ENCODE measurements around the gene EID1. TPM values are rescaled to one million over a fixed set of nuclear protein-coding genes. Genes with fewer than 3 reads are reported as not detected.

EID1 gene
- total and polyA plus RNA-seq, 2 experiments from 2014 or later, result 218 to 228 TPM

DNA sequence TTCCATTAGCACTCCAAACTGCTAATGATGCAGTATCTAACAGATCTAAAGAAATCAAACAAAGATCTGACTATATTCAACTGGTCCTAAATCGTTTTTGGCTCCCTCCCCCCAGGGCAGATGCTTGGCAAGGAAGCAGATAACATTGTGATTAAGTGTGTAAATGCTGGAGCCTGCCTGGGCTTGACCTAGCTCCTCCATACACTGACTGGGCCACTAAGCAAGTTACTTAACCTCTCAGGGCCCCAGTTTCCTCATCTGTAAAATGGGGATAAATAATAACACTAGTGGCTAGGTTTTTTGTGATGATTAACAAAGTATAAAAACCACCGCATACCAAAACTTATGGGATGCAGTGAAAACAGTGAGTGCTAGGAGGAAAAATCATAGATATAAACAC, 9.2 kb downstream of the EID1 start:
- DNase-seq (ENCODE audit: low spot score), result no peak
- no peaks in the 10 kb centered on the region for H3K36me3 ChIP-seq (replicated peaks; ENCODE audit: insufficient read depth, low read depth)
- TF ChIP-seq CTCF (IDR thresholded peaks at IDR 0.05; ENCODE audit: poor library complexity) (no peak), EZH2phosphoT487 (IDR thresholded peaks at IDR 0.05; ENCODE audit: low read depth, severe bottlenecking, unreplicated experiment) (no peak), EZH2 (IDR thresholded peaks at IDR 0.05; ENCODE audit: borderline replicate concordance) (no peak)
- H3K4me1 ChIP-seq (ENCODE audit: insufficient read depth), result no peaks in the 10 kb centered on the region
- H3K4me3 ChIP-seq, result no peak overlapping the region
- no peaks in the 10 kb centered on the region for H3K79me2 ChIP-seq
- H3K4me2 ChIP-seq, result no peak overlapping the region
- H3K27me3 ChIP-seq, result no peaks in the 10 kb centered on the region
- H3K27ac ChIP-seq, result no peak overlapping the region
- no peaks in the 10 kb centered on the region for H3K9me2 ChIP-seq (replicated peaks; ENCODE audit: insufficient read depth)
- H3K9me3 ChIP-seq (ENCODE audit: low read depth), result no peaks in the 10 kb centered on the region
- 55% methylated on average over 2 of the region's 2 CpGs for WGBS (ENCODE audit: low lambda C conversion rate, missing lambda C conversion rate)
- no peaks in the 10 kb centered on the region for H4K20me1 ChIP-seq (ENCODE audit: insufficient read depth, poor library complexity, severe bottlenecking)
- H2AFZ ChIP-seq, result no peak overlapping the region

- H2AFZ ChIP-seq, result no peak overlapping the region
- H3K9me2 ChIP-seq (replicated peaks; ENCODE audit: insufficient read depth), result no peaks in the 10 kb centered on the region
- no peaks in the 10 kb centered on the region for H3K9me3 ChIP-seq (ENCODE audit: low read depth)
- H3K79me2 ChIP-seq, result no peaks in the 10 kb centered on the region
- no peaks in the 10 kb centered on the region for H3K36me3 ChIP-seq (replicated peaks; ENCODE audit: insufficient read depth, low read depth)
- TF ChIP-seq CTCF (IDR thresholded peaks at IDR 0.05; ENCODE audit: poor library complexity), result no peak
- TF ChIP-seq EZH2 (IDR thresholded peaks at IDR 0.05; ENCODE audit: borderline replicate concordance), result no peak
- TF ChIP-seq EZH2phosphoT487 (IDR thresholded peaks at IDR 0.05; ENCODE audit: low read depth, severe bottlenecking, unreplicated experiment), result no peak
- WGBS (ENCODE audit: low lambda C conversion rate, missing lambda C conversion rate), result 93% methylated on average over 4 of the region's 4 CpGs
- DNase-seq (ENCODE audit: low spot score), result no peak
- no peak overlapping the region for H3K4me2 ChIP-seq
- no peak overlapping the region for H3K27ac ChIP-seq
- no peak overlapping the region for H3K4me3 ChIP-seq
- H3K4me1 ChIP-seq (ENCODE audit: insufficient read depth), result no peaks in the 10 kb centered on the region
- no peaks in the 10 kb centered on the region for H4K20me1 ChIP-seq (ENCODE audit: insufficient read depth, poor library complexity, severe bottlenecking)
- H3K27me3 ChIP-seq, result no peaks in the 10 kb centered on the region
Observed at GRCh38 chr15:48888191-48888590, 10.3 kb downstream of the EID1 start.

DNA sequence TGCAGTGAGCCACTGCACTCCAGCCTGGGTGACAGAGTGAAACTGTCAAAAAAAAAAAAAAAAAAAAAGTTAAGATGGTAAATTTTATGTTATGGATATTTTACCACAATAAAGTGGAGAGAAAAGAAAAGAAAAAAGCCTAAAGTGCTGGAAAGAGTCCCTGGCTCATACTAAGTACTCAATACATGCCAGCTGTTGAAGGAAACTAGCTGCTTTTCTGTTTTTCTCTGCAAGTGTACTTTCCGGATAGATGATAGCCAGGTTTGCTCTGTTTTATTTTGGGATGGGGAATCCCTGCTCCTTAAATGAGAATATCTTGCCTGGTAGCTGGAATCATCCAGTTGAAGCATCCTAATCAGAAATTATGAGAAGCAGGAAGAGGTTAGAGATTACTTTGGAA, 10.9 kb downstream of the EID1 start:
- DNase-seq (ENCODE audit: low spot score), result no peak
- TF ChIP-seq EZH2 (IDR thresholded peaks at IDR 0.05; ENCODE audit: borderline replicate concordance) (no peak), CTCF (IDR thresholded peaks at IDR 0.05; ENCODE audit: poor library complexity) (no peak), EZH2phosphoT487 (IDR thresholded peaks at IDR 0.05; ENCODE audit: low read depth, severe bottlenecking, unreplicated experiment) (no peak)
- Histone ChIP-seq H3K9me2 (replicated peaks; ENCODE audit: insufficient read depth) (no peaks in the 10 kb centered on the region), H3K79me2 (no peaks in the 10 kb centered on the region), H3K27me3 (no peaks in the 10 kb centered on the region), H4K20me1 (ENCODE audit: insufficient read depth, poor library complexity, severe bottlenecking) (no peaks in the 10 kb centered on the region), H3K4me2 (no peak overlapping the region), H3K9me3 (ENCODE audit: low read depth) (no peaks in the 10 kb centered on the region), H2AFZ (no peak overlapping the region), H3K36me3 (replicated peaks; ENCODE audit: insufficient read depth, low read depth) (no peaks in the 10 kb centered on the region), H3K4me1 (ENCODE audit: insufficient read depth) (no peaks in the 10 kb centered on the region), H3K27ac (no peak overlapping the region), H3K4me3 (no peak overlapping the region)
- WGBS (ENCODE audit: low lambda C conversion rate, missing lambda C conversion rate), result 86% methylated on average over 1 of the region's 1 CpG

DNA sequence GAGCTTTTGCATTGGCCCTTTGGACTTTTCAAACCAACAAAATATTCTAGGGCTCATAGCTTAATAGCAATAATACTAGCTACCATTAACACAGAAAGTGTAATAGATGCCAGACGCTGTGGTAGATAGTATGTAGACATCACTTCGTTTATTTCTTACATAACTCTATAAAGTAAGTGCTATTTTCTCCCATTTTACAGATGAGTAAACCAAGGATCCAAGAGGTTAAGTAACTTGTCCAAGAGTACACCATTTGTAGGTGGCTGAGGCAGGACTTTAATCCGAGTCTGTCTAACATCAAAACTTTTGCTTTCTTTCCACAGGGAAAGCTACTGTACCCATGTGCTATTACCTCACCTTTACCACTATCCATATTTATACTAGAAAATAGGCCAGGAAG, 12.0 kb downstream of the EID1 start:
- Histone ChIP-seq H3K4me1 (ENCODE audit: insufficient read depth) (no peaks in the 10 kb centered on the region), H3K9me2 (replicated peaks; ENCODE audit: insufficient read depth) (no peaks in the 10 kb centered on the region), H3K4me2 (peak overlapping the region; percentile 64), H3K4me3 (no peak overlapping the region), H3K27ac (no peak overlapping the region), H2AFZ (no peak overlapping the region), H3K79me2 (no peaks in the 10 kb centered on the region), H4K20me1 (ENCODE audit: insufficient read depth, poor library complexity, severe bottlenecking) (no peaks in the 10 kb centered on the region), H3K9me3 (ENCODE audit: low read depth) (no peaks in the 10 kb centered on the region), H3K36me3 (replicated peaks; ENCODE audit: insufficient read depth, low read depth) (no peaks in the 10 kb centered on the region), H3K27me3 (no peaks in the 10 kb centered on the region)
- no peak for DNase-seq (ENCODE audit: low spot score)
- 83% methylated on average over 3 of the region's 3 CpGs for WGBS (ENCODE audit: low lambda C conversion rate, missing lambda C conversion rate)
- TF ChIP-seq CTCF (IDR thresholded peaks at IDR 0.05; ENCODE audit: poor library complexity), result no peak
- TF ChIP-seq EZH2phosphoT487 (IDR thresholded peaks at IDR 0.05; ENCODE audit: low read depth, severe bottlenecking, unreplicated experiment), result no peak
